HG03565 (cell line): ENCODE data around the gene RAB22A.

ENCODE experiments used
- ATAC-seq: cut with Tn5 transposase; IDR thresholded peaks from one replicate; pipeline ENCODE4 v1.9.1; 2021; ENCODE audit warnings: mild to moderate bottlenecking, moderate library complexity; ENCODE audit not compliant: unreplicated experiment

Gene RAB22A

GRCh38 chr20:58300321-58300720 is 9.2 kb upstream of the RAB22A start:
- ATAC-seq: no peak

DNA sequence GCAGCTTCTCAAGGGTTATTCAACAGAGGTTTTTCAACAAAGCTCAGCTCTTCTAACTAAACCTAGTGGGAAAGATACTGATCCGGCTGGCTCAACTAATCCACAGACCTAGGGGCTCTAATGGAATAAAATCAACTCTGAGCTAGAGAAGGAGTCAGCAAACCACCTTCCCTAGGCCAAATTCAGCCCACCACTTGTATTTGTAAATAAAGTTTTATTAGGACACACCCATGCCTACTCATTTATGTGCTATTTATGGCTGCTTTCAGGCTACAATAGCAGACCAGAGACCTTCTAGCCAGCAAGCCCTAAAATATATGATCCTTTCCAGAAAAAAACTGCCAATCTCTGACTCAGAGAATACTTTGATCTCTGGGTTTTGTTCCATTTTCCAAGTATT is 6.0 kb upstream of the RAB22A start:
- ATAC-seq: no peak

- no peak for ATAC-seq
These were observed 4.5 kb upstream of the RAB22A start for GRCh38 chr20:58305061-58305460.

DNA sequence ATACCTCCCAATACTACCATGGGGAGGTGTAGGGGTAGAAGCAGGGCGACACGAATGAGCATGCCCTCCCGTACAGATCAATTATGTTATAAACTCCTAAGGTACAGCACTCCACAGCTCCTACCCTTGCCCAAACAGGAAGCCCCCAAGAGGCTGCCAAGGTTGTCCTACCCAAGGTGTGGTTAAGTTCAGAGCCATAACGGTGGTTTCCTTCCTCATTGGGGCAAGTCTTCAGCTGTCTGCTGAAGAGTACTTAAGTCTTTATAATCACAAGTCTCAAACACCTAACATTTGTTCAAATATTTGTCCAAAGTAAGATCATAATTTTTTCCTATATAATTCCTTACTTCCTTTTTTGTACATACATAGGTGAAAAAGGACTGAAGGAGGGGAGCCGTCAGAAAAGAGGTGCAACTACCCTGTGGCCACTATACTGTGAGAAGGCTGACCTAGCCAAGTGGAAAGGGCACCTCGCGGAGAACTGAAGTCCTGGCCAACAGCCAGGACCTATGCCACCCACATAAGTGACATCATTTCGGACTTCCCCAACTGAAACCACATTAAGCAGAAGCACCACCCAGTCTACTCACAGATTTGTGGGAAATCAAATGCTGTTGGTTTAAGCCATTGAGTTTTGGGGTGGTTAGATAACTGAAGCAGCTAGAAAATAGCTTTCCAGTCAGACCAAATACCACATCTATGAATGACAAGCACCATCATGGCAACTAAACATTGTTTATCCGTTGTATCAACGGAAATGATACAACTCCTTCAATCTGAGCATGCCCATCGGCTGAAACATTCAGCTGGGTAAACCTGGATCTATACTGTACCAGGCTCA is 2.9 kb upstream of the RAB22A start:
- no peak for ATAC-seq

DNA sequence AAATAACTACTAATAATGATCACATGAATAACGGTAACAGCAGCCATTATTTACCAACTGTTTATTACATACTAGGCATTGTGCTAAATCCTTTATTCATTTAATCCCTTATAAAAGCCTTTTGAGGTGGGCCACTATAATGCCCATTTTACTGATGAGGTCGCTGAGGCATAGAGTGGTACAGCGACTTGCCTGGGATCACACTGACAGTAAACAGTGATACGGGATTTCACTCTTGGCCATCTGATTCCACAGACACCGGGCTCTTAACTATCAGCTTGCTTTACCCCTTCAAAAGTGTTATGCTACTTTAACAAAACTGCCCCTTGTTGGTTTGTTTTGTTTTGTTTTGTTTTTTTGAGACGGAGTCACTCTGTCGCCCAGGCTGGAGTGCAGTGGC is 2.2 kb upstream of the RAB22A start:
- ATAC-seq: no peak

DNA sequence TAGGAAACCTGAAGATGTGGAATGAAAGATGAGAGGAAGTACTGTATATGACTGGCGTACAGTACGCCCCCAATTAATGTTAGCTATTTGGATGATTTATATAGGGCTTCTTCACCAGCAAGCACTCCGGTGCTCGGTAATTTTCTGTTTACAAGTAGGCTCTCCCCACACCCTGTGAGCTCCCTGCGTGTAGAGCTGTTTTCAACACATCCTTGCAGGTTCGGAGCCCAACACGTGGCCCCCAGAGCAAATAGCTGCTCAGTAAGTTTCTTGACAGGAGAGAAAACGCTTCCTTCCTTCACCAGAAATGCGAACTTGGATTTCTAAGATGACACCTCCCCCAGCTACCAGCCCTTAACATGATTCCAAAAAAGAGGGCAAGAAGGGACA is 1.2 kb upstream of the RAB22A start:
- ATAC-seq: no peak

DNA sequence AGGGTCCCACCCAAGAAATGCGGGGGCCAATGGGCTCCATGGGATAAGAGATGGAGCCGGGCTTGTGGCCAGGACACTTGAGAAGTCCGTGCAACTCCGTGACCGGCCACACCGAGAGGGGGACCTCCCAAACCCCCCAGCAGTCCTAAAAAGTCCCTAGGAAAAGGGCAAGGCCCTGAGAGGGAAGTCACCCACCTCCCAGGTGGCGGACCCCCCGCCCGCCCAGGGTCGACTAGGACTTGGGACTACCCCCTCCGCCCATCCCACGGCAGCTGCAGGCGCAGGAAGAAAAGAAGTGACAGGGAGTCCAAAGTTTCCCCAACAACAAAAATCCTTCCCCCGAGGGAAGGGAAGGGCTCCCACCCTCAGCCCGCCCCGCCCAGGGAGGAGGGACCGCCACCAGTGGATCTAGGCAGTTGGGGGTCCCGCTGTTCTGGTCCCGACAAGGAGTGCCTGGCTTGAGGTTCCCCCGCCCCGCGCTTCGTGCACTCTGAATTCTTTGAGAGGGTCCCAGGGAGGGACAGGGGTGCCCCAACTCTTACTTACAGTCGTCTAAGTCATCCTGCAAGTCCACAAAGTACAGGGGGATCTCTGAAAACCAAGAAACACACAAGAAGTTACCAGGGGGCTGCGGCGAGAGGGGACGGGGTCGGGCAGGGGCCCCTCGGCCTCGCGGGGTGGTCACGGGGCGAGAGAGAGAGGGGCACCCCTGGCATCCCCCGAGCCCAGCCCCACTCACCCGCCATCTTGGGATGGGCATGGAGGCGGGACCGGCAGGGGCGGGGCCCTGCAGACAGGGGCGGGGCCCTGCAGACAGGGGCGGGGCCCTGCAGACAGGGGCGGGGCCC is 611 bp upstream of the RAB22A start:
- peak; percentile 39 for ATAC-seq

- no peak for ATAC-seq
These were observed 822 bp downstream of the RAB22A start for GRCh38 chr20:58310291-58310782.

DNA sequence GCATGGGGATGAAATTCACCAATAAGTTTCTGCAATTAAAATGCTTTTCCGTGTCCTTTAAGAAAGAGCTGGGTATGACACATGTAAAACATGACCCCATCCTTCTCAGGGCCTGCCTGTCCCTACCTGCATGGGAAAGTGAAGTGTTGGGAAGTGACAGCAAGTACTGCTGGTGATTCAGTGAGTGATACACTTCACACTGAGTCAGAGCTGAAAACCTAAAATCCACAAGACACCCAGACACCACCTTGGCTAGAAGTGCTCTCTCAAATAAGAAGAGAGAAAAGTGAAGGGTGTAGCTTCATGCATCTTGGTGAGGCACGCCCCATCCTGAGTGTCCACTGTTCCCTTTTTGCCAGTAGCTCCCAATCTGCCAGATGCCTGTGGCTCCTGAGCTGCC is 3.3 kb downstream of the RAB22A start:
- ATAC-seq: no peak

DNA sequence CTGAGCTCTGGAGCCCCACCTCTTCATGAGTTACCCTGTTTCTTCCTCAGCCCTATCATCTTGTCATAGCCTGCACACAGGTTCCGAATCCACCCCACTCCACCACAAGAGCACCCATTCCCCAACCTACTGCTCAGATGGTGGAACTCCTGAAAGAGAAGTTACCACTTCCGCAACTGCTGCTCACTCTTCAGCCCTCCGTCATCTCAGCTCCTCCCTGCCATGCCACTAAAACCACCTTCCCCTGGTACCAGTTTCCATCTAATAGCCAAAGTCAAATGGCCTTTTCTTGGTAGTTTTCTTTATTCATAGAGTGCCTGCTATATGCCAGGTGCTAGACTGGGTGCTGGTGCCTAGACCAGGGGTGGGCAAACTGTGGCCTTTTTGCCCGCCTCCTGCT is 3.9 kb downstream of the RAB22A start:
- ATAC-seq: no peak

DNA sequence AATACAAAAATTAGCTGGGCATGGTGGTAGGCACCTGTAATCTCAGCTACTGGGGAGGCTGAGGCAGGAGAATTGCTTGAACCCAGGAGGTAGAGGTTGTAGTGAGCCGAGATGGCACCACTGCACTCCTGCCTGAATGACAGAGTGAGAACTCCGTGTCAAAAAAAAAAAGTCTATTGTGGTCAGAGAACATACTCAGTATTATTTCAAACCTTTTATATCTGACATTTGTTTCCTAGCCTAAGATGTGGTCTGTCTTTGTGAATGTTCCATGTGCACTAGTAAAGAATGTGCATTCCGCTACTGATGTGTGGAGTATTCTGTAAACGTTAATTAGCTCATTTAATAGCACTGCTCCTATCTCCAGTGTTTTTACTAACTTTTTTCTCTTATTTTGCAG is 11.7 kb downstream of the RAB22A start:
- ATAC-seq: no peak

DNA sequence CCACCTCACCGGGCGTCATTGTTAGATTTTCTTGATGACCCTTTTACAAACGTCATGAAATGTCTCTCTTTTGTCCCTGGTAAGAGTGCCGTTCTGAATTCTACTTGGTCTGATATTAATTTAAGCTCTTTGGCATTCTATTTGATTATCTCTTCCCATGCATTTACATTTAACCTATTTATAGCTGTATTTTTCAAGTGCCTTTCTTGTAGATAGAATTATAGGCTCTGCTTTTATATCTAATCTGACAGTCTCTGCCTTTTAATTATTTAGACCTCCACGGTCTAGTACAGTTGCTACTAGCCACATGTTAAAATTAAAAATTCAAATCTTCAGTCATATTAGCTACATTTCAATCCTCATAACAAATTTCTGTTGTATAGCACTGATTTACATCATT is 12.6 kb downstream of the RAB22A start:
- no peak for ATAC-seq

GRCh38 chr20:58325912-58326311 is 16.4 kb downstream of the RAB22A start:
- no peak for ATAC-seq

- ATAC-seq: no peak
These were observed 17.7 kb downstream of the RAB22A start for GRCh38 chr20:58327211-58327610.

- ATAC-seq: no peak
These were observed 19.3 kb downstream of the RAB22A start for GRCh38 chr20:58328836-58329235.

GRCh38 chr20:58329711-58330110 is 20.2 kb downstream of the RAB22A start:
- ATAC-seq: no peak

DNA sequence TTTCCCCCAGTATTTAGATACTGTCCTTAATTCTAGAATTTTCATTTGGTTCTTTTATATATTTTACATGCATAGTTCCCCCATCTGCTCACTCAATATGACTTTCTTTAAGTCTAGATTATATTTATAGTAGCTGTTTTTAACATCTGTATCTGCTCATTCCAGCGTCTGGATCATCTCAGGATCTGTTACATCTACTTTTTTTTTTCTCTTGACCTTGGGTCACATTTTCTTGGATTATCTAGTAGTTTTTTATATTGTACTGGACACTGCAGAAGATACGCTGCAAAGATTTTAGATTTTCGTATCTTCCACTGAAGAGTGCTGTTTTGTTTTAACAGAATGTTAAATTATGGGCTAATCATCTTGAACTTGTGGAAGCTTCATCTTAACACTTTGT is 20.7 kb downstream of the RAB22A start:
- no peak for ATAC-seq

GRCh38 chr20:58330687-58331086 is 21.2 kb downstream of the RAB22A start:
- ATAC-seq: no peak

DNA sequence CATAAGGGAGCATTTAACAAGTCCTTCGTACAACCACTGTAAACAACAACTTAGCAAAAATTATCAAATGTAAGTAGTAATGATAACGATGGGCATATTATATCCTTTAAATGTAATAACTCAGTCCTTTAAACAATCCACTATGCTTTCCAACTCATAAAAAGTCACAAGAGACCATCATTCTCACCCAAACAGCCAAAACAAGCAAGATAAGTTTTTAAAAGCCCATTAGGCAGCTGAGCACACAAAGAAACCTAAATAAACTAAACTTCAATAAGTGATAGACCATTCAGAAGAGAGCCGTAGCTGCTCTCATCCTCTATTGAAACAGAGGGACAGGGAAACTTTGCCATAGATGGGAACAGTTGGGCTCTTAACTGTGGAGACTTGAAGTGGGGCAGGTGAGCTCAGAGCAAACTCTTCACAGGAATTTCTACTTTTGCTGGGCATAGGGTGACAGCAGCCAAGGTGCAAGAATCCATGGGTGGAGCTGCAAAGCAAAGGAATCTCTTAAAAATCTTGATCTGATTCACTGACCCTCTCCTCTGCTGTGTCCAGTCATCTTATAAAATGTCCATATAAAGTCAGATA is 22.5 kb downstream of the RAB22A start:
- no peak for ATAC-seq

- no peak for ATAC-seq
These were observed 30.2 kb downstream of the RAB22A start for GRCh38 chr20:58339741-58340140.

- no peak for ATAC-seq
These were observed 30.6 kb downstream of the RAB22A start for GRCh38 chr20:58340151-58340550.

DNA sequence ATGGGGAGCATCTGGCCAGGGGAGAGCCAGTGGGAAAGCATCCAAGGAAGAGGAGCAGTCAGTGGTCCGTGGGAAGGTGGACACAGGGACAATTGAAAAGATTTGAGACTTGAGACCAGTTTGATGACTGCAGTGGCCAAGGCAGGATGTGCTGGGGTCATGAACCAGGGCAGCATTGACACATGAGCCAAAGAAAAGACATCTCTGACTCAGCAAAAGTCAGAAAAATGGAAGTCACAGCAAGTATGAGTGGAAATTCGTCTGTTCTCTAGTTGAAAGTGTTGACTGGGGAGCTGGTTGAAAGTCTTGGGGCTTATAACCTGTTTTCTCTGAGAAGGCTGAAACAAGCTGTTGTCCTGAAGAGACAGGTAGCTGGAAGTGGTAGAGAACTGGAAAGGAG is 31.3 kb downstream of the RAB22A start:
- no peak for ATAC-seq
